Iris pigment epithelial cell (primary cell): ENCODE data around the gene ZMAT5.

Experiments used
- DNase-seq: peaks from one replicate; pipeline ENCODE4 v3.0.0-alpha.2; 2011; ENCODE audit warnings: low read depth

ZMAT5 gene

DNA sequence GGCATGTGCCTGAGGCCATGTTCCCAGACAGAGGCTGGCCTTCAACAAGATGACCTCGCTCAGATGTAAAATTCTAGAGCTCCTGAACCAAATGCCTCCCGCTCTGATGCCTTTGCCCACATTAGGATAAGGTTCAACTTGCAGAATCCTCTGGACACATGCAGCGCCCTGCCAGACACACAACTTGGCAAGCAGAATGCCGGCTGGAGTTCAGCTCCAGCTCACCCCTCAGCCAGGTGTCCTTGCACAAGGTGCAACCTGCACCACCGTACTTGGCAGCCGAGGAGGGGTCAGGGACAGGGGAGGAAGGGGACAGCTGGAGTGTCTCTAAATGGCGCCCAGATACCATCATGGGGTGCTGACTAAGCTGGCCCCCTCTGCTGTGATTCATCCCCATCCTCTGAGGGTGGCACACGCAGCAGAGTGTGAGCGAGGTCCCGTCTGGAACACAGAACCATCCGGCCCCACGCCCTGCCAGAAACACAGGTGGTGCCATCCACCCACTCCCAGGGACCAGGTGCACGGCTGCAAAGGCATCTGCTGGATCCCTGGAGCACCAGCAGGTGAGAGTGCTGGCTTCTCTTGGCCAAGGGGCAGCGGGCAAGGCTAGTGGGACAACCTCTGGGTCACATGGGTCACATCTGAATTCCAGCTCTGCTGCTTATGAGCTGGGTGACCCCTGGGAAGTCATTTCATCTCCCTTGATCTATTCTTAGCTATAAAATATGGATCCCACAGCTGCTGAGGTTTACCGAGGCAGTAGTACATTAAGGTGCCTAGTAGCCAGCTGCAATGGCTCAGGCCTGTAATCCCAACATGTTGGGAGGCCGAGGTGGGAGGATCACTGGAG is 12.8 kb downstream of the ZMAT5 start:
- no peak for DNase-seq

- no peak for DNase-seq
Observed at GRCh38 chr22:29751669-29752068, 15.1 kb downstream of the ZMAT5 start.

GRCh38 chr22:29750559-29751538 is 16.0 kb downstream of the ZMAT5 start:
- peak; percentile 82 for DNase-seq

GRCh38 chr22:29750029-29750428 is 16.8 kb downstream of the ZMAT5 start:
- no peak for DNase-seq

DNA sequence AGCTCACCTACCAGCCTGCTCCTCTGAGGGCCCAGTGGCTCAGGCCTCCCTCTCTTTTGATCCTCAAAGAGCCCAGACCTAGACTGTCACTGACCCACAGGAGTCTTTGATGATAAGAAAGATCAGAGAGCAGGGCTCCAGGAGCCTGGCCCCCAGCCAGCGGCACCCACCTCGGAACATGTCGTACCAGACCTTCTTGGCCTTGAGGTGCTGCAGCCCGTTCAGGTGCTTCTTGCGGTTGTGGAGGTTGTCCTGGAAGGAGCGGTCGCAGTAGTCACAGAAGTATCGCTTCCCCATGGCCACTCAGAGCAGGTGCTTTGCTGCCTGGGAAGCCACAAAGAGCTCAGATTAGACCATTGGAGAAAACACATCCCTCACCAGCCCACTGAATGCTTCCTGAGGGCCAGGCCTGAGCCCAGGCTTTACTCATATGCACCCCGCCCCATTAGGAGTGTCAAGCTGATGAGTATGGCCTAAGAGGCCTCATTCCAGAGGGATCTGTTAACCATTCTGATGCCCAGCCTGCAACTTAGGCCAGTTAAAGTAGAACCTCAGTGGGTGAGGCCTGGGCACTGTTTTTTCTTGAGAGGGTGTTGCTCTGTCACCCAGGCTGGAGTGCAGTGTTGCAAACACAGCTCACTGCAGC is 18.4 kb downstream of the ZMAT5 start:
- peak; percentile 10 for DNase-seq

GRCh38 chr22:29747832-29748231 is 19.0 kb downstream of the ZMAT5 start:
- DNase-seq = no peak

GRCh38 chr22:29744902-29745301 is 21.9 kb downstream of the ZMAT5 start:
- DNase-seq = peak; percentile 87

DNA sequence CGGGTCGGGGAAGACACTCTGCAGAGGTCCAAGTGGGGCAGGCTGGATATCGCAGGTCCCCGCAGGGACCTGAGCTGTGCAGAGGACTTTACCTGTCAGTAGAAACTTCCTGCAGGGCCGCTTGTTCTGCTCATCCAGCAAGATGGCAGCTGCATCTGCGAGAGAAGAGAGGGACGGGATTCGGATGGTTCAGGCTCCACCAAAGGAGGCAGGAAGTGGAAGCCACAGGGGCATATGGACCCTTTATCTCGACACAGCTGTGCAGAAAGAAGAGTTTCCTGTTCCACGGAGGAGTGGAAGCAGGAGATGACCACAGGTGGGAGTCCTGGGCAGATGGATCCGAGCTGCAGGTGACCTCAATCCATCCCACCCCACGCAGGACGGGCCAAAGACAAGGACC is 24.5 kb downstream of the ZMAT5 start:
- no peak for DNase-seq

- DNase-seq = no peak
Observed at GRCh38 chr22:29741926-29742325, 24.9 kb downstream of the ZMAT5 start.

- DNase-seq = no peak
Observed at GRCh38 chr22:29740216-29740615, 26.6 kb downstream of the ZMAT5 start.

DNA sequence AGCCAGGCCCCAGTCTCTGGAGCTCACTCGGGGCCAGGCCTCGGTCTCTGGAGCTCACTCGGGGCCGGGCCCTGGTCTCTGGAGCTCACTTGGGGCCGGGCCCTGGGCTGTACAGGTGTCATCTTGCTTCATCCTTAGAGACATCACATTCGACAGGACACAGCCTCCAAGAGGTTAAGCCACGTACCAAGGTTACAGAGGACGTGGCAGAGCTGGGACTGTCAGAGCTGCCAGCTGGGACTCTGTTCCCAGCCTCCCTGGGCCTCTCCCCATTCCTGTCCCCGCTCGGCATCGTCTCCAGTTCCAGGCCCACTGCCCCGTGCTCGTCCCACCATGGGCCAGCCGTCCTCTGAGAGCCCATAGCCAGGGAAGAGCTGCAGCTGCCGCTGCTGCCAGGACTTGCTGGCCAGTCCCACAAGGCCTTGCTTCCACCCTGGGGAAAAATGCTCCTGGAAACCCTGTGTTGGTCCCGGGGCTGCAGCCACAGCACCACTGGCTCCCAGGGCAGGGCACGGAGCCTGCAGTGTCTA is 27.4 kb downstream of the ZMAT5 start:
- DNase-seq = no peak

GRCh38 chr22:29738118-29738815 is 28.5 kb downstream of the ZMAT5 start:
- DNase-seq = no peak

DNA sequence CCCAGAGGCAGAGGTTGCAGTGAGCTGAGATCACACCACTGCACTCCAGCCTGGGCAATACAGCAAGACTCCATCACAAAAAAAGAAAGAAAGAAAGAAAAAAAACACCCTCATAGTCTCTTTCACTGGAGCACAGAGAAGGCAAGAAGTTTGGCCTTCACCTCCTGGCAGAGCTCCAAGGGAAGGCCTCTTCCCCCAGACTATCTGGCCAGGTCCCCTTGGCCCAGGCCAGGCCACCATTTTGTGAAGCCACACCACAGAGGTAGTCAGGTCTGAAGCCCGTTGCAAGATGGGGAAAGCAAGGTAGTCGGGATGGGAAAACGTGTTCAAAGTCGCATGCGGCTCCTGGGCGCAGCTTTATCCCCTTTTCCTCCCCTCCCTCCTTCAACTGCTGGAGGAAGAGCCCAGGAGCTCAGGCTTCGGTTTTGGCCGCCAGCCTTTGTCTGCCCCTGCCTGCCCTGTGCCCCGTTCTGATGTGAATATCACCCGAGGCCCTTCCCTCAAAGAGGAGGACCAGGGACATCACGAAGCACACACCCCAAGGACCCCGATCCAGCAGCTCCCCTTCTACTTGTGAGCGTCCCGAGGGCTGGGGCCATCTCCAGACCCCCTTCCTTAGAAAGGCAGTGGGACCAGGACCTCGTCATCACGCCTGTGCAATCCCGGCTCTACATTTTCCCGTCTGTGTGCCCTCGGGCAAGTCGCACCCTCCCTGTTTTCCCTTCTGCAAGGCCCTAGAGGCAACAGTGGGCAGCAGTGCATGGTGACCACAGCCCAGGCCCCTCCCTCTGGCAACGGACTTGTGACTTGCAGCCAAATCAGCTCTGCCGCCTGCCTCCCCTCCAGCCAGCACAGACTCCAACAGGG is 29.3 kb downstream of the ZMAT5 start:
- no peak for DNase-seq

DNA sequence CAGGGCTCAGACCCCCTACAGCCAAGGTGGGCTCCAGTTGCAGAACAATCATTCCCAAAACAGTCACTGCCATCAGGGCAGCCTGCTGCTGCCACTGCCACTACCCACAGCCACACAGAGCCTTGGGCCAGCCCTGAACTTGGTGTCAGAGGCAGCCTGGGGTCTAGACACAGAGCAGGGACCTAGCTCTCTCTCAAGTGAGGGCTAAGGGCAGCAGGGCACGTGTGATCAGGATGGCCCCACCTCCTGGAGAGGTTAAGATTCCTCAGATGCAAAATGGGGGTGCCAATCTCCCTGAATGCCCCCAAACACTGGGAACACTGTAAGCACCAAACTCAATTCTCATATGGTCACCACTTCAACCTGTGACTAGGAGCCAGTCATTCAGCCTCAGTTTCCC is 31.4 kb downstream of the ZMAT5 start:
- no peak for DNase-seq

- no peak for DNase-seq
Observed at GRCh38 chr22:29734838-29735237, 32.0 kb downstream of the ZMAT5 start.

GRCh38 chr22:29734406-29734805 is 32.4 kb downstream of the ZMAT5 start:
- no peak for DNase-seq

GRCh38 chr22:29733362-29734201 is 33.2 kb downstream of the ZMAT5 start:
- DNase-seq = no peak

GRCh38 chr22:29732883-29733282 is 33.9 kb downstream of the ZMAT5 start:
- DNase-seq = no peak

- DNase-seq = no peak
Observed at GRCh38 chr22:29731058-29731850, 35.6 kb downstream of the ZMAT5 start.
